Measurements from ENCODE around the gene CXCR2. TPM values are rescaled to one million over a fixed set of nuclear protein-coding genes. Genes with fewer than 3 reads are reported as not detected.

Gene CXCR2
- total RNA-seq, 1 donor from 2014 or later, result not detected

DNA sequence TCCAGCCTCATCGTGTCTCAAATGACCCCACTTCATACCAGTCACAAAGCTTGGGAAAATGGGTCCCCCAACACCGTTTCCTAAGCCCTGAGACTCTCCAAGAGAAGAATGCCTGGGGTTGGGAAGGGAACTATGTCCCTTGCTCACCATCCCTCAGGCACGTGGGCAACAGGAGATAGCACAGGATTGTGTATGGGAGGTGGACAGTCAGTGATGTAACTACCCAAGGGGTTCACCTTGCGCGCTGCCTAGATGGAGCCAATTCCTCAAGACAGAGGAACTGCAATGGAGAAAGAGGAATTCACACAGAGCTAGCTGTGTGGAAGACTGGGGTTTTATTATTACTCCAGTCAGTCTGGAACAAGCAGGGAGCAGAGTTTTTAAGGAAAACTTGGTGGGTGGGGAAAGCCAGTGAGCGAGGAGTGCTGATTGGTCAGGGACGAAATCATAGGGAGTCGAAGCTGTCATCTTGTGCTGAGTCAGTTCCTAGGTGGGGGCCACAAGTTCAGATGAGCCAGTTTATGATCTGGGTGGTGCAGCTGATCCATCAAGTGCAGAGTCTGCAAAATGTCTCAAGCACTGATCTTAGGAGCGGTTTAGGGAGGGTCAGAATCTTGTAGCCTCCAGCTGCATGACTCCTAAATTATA lies 54.8 kb downstream of the CXCR2 start:
- DNase-seq (ENCODE audit: low read depth, low spot score), result no peak

GRCh38 chr2:218184331-218184730 lies 58.5 kb downstream of the CXCR2 start:
- DNase-seq (ENCODE audit: low read depth, low spot score), result no peak

DNA sequence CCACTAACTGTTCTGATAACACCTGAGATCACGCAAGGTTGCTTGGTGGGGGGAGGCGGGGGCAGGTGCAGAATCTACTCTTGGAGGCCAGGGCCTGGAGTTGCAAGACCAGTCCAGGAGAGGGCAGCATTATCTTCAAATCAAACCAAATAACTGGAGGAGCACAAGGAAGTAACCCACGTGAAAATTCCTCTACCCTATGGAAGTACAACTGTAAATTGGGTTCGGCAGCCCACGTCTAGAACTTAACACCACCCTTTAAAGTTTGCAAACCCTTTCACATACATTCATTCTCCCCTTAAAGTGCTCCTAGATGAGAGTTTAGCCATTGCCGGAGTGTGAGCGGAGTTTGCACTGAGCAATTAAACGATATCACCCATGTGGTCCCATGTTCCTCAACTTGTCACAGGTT lies 60.5 kb downstream of the CXCR2 start:
- DNase-seq (ENCODE audit: low read depth, low spot score), result peak; percentile 35

Other genes with a start within 250 kb of the CXCR2 start
- 26.2 and 30.4 TPM in 2 replicates for gene TNS1, start 123.0 kb upstream of the CXCR2 start, total RNA-seq
- gene RUFY4, start 56.8 kb upstream of the CXCR2 start, total RNA-seq, result not detected in 2 replicates
- not detected in 2 replicates for gene CXCR1, start 40.9 kb downstream of the CXCR2 start, total RNA-seq
- 402 and 446 TPM in 2 replicates for gene ARPC2, start 91.2 kb downstream of the CXCR2 start, total RNA-seq
- 0.07 TPM in 2 replicates for gene GPBAR1, start 135.0 kb downstream of the CXCR2 start, total RNA-seq
- 162 and 199 TPM in 2 replicates for gene AAMP, start 144.1 kb downstream of the CXCR2 start, total RNA-seq
- 18.0 and 20.1 TPM in 2 replicates for gene PNKD, start 144.5 kb downstream of the CXCR2 start, total RNA-seq
- 128 and 169 TPM in 2 replicates for gene TMBIM1, start 166.5 kb downstream of the CXCR2 start, total RNA-seq
- not detected in 2 replicates for gene CATIP, start 230.8 kb downstream of the CXCR2 start, total RNA-seq